Measurements from ENCODE around the gene HS6ST3. TPM values are rescaled to one million over a fixed set of nuclear protein-coding genes. Genes with fewer than 3 reads are reported as not detected.
A peak's percentile ranks its signal among the peaks of the same experiment; 100 is the strongest.

HS6ST3 gene
- total RNA-seq, 2 donors from 2014 or later: 0.02 to 0.13 TPM

DNA sequence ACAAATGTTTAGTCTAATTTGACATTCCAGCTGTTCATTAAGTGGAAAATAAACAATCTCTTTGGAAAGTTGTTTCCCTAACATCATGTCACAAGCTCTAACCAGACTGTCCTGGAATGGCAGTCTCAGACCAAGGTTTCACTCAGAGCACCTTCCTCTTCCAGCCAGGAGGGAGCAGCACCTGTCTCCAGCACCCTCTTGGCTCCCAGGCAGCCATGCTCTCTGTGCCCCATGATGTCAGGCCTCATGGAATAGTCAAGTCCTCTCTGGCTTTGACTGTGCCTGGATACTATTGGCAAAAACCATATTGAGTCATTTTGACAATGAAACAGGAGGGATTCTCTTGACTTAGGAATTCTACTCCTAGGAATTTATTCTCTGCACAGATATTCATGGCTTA, 733.0 kb downstream of the HS6ST3 start:
- no peaks in the 10 kb centered on the region for H3K27me3 ChIP-seq
- no peak overlapping the region for H3K4me3 ChIP-seq
- peak; percentile 25 for DNase-seq
- no peaks in the 10 kb centered on the region for H3K4me1 ChIP-seq
- TF ChIP-seq, protein P1, sequence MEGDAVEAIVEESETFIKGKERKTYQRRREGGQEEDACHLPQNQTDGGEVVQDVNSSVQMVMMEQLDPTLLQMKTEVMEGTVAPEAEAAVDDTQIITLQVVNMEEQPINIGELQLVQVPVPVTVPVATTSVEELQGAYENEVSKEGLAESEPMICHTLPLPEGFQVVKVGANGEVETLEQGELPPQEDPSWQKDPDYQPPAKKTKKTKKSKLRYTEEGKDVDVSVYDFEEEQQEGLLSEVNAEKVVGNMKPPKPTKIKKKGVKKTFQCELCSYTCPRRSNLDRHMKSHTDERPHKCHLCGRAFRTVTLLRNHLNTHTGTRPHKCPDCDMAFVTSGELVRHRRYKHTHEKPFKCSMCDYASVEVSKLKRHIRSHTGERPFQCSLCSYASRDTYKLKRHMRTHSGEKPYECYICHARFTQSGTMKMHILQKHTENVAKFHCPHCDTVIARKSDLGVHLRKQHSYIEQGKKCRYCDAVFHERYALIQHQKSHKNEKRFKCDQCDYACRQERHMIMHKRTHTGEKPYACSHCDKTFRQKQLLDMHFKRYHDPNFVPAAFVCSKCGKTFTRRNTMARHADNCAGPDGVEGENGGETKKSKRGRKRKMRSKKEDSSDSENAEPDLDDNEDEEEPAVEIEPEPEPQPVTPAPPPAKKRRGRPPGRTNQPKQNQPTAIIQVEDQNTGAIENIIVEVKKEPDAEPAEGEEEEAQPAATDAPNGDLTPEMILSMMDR (IDR thresholded peaks at IDR 0.05): peak; percentile 37
- no peaks in the 10 kb centered on the region for H3K9me3 ChIP-seq
- H3K36me3 ChIP-seq: no peaks in the 10 kb centered on the region
- intact Hi-C loops (cut with DNase I): loop anchor here (5.0 kb wide), 1 partner anchor 134 kb away; no protein-coding TSS in a partner anchor
- no peak overlapping the region for H3K27ac ChIP-seq
- no peak overlapping the region for H3K9ac ChIP-seq (ENCODE audit: low read depth in 2 of 2, low read length in 2 of 2)

DNA sequence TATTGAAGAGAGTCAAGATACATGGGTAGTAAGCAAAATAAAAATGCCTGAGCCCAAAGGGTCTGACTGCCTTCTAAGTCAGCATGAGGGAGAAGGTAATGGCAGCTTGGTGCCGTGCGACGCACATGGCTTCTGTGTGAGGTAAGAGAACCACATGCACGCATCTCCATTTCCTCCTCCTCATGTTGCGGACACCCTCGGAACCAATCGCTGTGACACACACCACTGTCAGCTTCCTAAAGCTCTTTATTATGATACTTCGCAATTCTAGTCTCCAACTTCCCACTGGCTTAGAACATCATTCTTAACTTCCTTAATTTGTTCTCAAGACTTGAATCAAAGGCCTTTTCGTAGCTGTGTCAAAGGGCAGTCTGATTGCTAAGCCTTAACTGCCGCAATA, 734.2 kb downstream of the HS6ST3 start:
- intact Hi-C loops (cut with DNase I): loop anchor here (5.0 kb wide), 1 partner anchor 133 kb away; no protein-coding TSS in a partner anchor
- DNase-seq: no peak
- Histone ChIP-seq H3K4me1 (no peaks in the 10 kb centered on the region), H3K27me3 (no peaks in the 10 kb centered on the region), H3K4me3 (no peak overlapping the region), H3K27ac (no peak overlapping the region), H3K9me3 (no peaks in the 10 kb centered on the region), H3K9ac (ENCODE audit: low read depth in 2 of 2, low read length in 2 of 2) (no peak overlapping the region), H3K36me3 (no peaks in the 10 kb centered on the region)
- TF ChIP-seq, protein P1 (IDR thresholded peaks at IDR 0.05): no peak

DNA sequence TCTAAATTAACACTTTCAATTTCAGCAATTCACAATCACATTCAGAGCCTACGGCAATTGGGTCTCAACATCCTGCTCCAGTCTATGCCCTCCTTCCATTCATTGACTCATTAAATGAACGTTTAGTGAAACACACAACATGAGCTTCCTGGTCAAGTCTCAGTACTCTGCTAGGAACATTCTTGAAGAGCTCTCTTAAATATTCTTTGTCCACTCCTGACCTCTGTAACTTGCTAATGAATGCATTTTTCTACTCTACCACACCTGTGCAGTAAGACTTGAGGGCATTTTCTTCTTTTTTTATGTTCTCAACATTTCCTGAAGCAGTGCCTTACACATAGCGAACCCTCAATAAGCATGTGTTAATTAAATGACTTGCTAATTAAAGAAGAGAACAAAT, 735.7 kb downstream of the HS6ST3 start:
- Histone ChIP-seq H3K4me3 (no peak overlapping the region), H3K9ac (ENCODE audit: low read depth in 2 of 2, low read length in 2 of 2) (no peak overlapping the region), H3K36me3 (no peaks in the 10 kb centered on the region), H3K27ac (no peak overlapping the region), H3K27me3 (no peaks in the 10 kb centered on the region), H3K4me1 (no peaks in the 10 kb centered on the region), H3K9me3 (no peaks in the 10 kb centered on the region)
- TF ChIP-seq, protein P1 (IDR thresholded peaks at IDR 0.05): no peak
- intact Hi-C loops (cut with DNase I): no loop called here
- no peak for DNase-seq

DNA sequence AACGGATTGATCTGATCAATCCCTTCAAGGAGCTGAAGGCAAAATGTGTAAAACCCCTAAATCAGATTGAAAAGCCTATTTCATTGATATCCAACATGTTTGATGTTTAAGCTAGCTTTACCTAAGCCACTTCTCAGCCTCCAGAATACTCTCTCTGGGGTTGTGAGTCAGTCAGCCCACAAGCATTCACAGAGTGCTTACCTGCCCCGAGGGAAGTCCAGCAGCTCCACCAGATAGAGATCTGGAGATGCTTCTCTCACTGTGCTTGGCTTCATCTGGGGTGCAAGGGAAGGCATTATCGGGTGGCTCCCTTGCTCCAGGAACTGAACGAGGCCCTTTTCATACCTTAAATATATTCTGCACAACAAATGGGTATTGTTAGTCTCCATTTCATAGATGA, 744.7 kb downstream of the HS6ST3 start:
- Histone ChIP-seq H3K4me3 (no peak overlapping the region), H3K27me3 (no peaks in the 10 kb centered on the region), H3K36me3 (no peaks in the 10 kb centered on the region), H3K27ac (no peak overlapping the region), H3K9ac (ENCODE audit: low read depth in 2 of 2, low read length in 2 of 2) (no peak overlapping the region), H3K9me3 (no peaks in the 10 kb centered on the region), H3K4me1 (no peaks in the 10 kb centered on the region)
- no peak for DNase-seq
- intact Hi-C loops (cut with DNase I): no loop called here
- TF ChIP-seq, protein P1 (IDR thresholded peaks at IDR 0.05): no peak

DNA sequence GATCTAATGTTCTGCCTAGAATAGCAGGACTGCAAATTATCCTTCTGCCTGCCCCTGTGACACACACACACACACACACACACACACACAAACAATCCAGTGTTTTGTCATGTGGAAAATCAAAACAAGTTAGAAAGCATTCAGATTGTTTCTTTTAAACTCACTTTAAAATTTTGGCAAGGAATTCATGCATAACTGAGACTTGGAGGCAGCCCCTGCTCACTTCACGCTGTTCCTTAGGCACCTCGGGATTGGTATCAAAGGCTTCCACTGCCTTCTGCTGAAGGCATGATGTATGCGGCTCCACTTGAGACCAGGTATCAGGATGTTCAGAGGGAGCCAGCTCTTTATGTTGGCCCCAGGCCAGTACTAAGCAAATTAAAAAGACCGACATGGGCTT, 745.6 kb downstream of the HS6ST3 start:
- intact Hi-C loops (cut with DNase I): no loop called here
- TF ChIP-seq, protein P1 (IDR thresholded peaks at IDR 0.05): no peak
- H3K9ac ChIP-seq (ENCODE audit: low read depth in 2 of 2, low read length in 2 of 2): no peak overlapping the region
- no peaks in the 10 kb centered on the region for H3K27me3 ChIP-seq
- H3K4me1 ChIP-seq: no peaks in the 10 kb centered on the region
- H3K36me3 ChIP-seq: no peaks in the 10 kb centered on the region
- no peak overlapping the region for H3K27ac ChIP-seq
- no peak for DNase-seq
- no peaks in the 10 kb centered on the region for H3K9me3 ChIP-seq
- no peak overlapping the region for H3K4me3 ChIP-seq

Measured in colonic mucosa (tissue), 4 donors.